H1 (cell line): ENCODE results near the gene LARGE2. TPM values are rescaled to one million over a fixed set of nuclear protein-coding genes. Genes with fewer than 3 reads are reported as not detected.

ENCODE experiments used
- CTCF ChIA-PET: fragments of 300-600 bp; sonication (Branson Sonifier 250); formaldehyde crosslinking; loops from one replicate; lab custom pipeline; 2021; ENCODE audit not compliant: partially characterized antibody; lab: Charles Lee
- POLR2A ChIA-PET: fragments of 300-600 bp; sonication (Branson Sonifier 250); formaldehyde crosslinking; loops from one replicate; lab custom pipeline; 2021; ENCODE audit warnings: inconsistent platforms; ENCODE audit not compliant: partially characterized antibody; lab: Charles Lee
- DNase-seq, 2 experiments: peaks; one replicate each; pipeline versions ENCODE4 v3.0.0 to v3.0.0-alpha.2; 2010 to 2022; ENCODE audit warnings: low spot score in 2 of 2, low read depth in 1 of 2, mixed read lengths in 1 of 2
- FAIRE-seq: peaks from 2 replicates; lab custom pipeline; 2011; peaks lifted over from hg19 to GRCh38; lab: Jason Lieb, UNC
- H2AFZ ChIP-seq: 2 replicates; pipeline ENCODE4 v1.8.1; 2012; ENCODE audit warnings: low read length, inconsistent platforms
- H2AK5ac ChIP-seq: 2 replicates; pipeline ENCODE4 v1.6.1; 2013; ENCODE audit warnings: low read depth, low read length
- H2BK120ac ChIP-seq: replicated peaks from 2 replicates; pipeline ENCODE3; 2013; ENCODE audit warnings: low read depth, low read length, inconsistent platforms
- H2BK12ac ChIP-seq: 2 replicates; pipeline ENCODE4 v1.6.1; 2013; ENCODE audit warnings: low read depth, low read length
- H2BK15ac ChIP-seq: 2 replicates; pipeline ENCODE4 v1.6.1; 2013; ENCODE audit warnings: low read length
- H2BK20ac ChIP-seq: 2 replicates; pipeline ENCODE4 v1.6.1; 2013; ENCODE audit warnings: low read length
- H2BK5ac ChIP-seq: 2 replicates; pipeline ENCODE4 v1.6.1; 2013; ENCODE audit warnings: low read depth, low read length
- H3K14ac ChIP-seq: 2 replicates; pipeline ENCODE4 v1.6.1; 2013; ENCODE audit warnings: inconsistent platforms; ENCODE audit not compliant: insufficient read length
- H3K18ac ChIP-seq: 2 replicates; pipeline ENCODE4 v1.6.1; 2013; ENCODE audit warnings: low read length; ENCODE audit errors: extremely low read depth
- H3K23ac ChIP-seq: 2 replicates; pipeline ENCODE4 v1.6.1; 2013; ENCODE audit warnings: inconsistent platforms; ENCODE audit not compliant: insufficient read length
- H3K23me2 ChIP-seq: 2 replicates; pipeline ENCODE4 v1.6.1; 2013; ENCODE audit warnings: low read depth, low read length
- H3K27ac ChIP-seq: 2 replicates; pipeline ENCODE4 v1.6.1; 2011; ENCODE audit warnings: low read depth, low read length, inconsistent platforms
- H3K27me3 ChIP-seq, 4 experiments: replicated peaks in 1 of 4; 1 replicate in 1 of 4; 2 replicates in 3 of 4; pipeline versions ENCODE4 v1.6.1 to v1.8.1; 2011 to 2013; ENCODE audit warnings: low read length in 3 of 4, mild to moderate bottlenecking in 3 of 4, inconsistent platforms in 2 of 4, mixed read lengths in 2 of 4, moderate library complexity in 1 of 4; ENCODE audit not compliant: control insufficient read depth in 3 of 4, insufficient read depth in 3 of 4; ENCODE audit errors: extremely low read depth in 1 of 4
- H3K36me3 ChIP-seq, 4 experiments: 2 replicates each; pipeline versions ENCODE4 v1.6.1 to v1.8.1; 2011 to 2013; ENCODE audit warnings: mild to moderate bottlenecking in 4 of 4, low read length in 3 of 4, moderate library complexity in 2 of 4, control low read depth in 1 of 4, inconsistent platforms in 1 of 4; ENCODE audit not compliant: insufficient read depth in 4 of 4, control insufficient read depth in 2 of 4
- H3K4ac ChIP-seq: replicated peaks from 2 replicates; pipeline ENCODE3; 2013; ENCODE audit warnings: low read length, low read depth, mixed read lengths, inconsistent platforms; ENCODE audit not compliant: insufficient read length
- H3K4me1 ChIP-seq, 4 experiments: replicated peaks in 1 of 4; 1 replicate in 1 of 4; 2 replicates in 3 of 4; pipeline versions ENCODE4 v1.6.1 to v1.8.1; 2011 to 2013; ENCODE audit warnings: low read length in 3 of 4, inconsistent platforms in 2 of 4, mixed read lengths in 1 of 4; ENCODE audit not compliant: insufficient read depth in 4 of 4, control insufficient read depth in 3 of 4
- H3K4me2 ChIP-seq, 2 experiments: 2 replicates each; pipeline versions ENCODE4 v1.6.1 to v1.8.1; 2011 to 2013; ENCODE audit warnings: low read depth in 2 of 2, low read length in 2 of 2, control low read depth in 1 of 2, inconsistent platforms in 1 of 2, mild to moderate bottlenecking in 1 of 2; ENCODE audit not compliant: insufficient read depth in 1 of 2
- H3K4me3 ChIP-seq, 4 experiments: fragments of 200-600, 300-600 bp in 1 of 4; sonication (generic), shearing (Covaris generic), sonication (Bioruptor Twin) in 1 of 4; 2 replicates each; pipeline versions ENCODE4 v1.5.1 to v1.8.1; 2011 to 2016; ENCODE audit warnings: low read length in 4 of 4, low read depth in 3 of 4, control low read depth in 2 of 4, inconsistent platforms in 2 of 4, mild to moderate bottlenecking in 2 of 4, mixed read lengths in 1 of 4, moderate library complexity in 1 of 4; ENCODE audit not compliant: insufficient read depth in 2 of 4; ENCODE audit errors: extremely low read depth in 1 of 4
- H3K56ac ChIP-seq: replicated peaks from 2 replicates; pipeline ENCODE3; 2013; ENCODE audit warnings: low read depth, mild to moderate bottlenecking, mixed read lengths, low read length, inconsistent platforms; ENCODE audit not compliant: insufficient read length
- H3K79me1 ChIP-seq: 2 replicates; pipeline ENCODE4 v1.6.1; 2013; ENCODE audit warnings: low read depth, low read length, control low read depth
- H3K79me2 ChIP-seq, 2 experiments: 2 replicates each; pipeline versions ENCODE4 v1.6.1 to v1.8.1; 2012 to 2013; ENCODE audit warnings: low read length in 2 of 2, mild to moderate bottlenecking in 2 of 2, inconsistent platforms in 1 of 2; ENCODE audit not compliant: insufficient read depth in 2 of 2, control insufficient read depth in 1 of 2
- H3K9ac ChIP-seq, 4 experiments: replicated peaks in 1 of 4; 1 replicate in 1 of 4; 2 replicates in 3 of 4; pipeline versions ENCODE4 v1.6.1 to v1.8.1; 2011 to 2013; ENCODE audit warnings: low read depth in 3 of 4, low read length in 3 of 4, control low read depth in 2 of 4, mild to moderate bottlenecking in 2 of 4, moderate library complexity in 2 of 4, inconsistent platforms in 1 of 4; ENCODE audit errors: extremely low read depth in 1 of 4
- H3K9me3 ChIP-seq, 2 experiments: 2 replicates each; pipeline versions ENCODE4 v1.6.1 to v1.8.1; 2012 to 2013; ENCODE audit warnings: mild to moderate bottlenecking in 2 of 2, moderate library complexity in 2 of 2, control low read depth in 1 of 2, inconsistent platforms in 1 of 2, low read depth in 1 of 2, low read length in 1 of 2, mixed read lengths in 1 of 2; ENCODE audit not compliant: insufficient read depth in 2 of 2
- H4K20me1 ChIP-seq, 2 experiments: replicated peaks in 1 of 2; 2 replicates each; pipeline versions ENCODE3 to v1.8.1; 2011 to 2013; ENCODE audit warnings: inconsistent platforms in 2 of 2, low read length in 2 of 2, mild to moderate bottlenecking in 1 of 2; ENCODE audit not compliant: insufficient read depth in 2 of 2, control insufficient read depth in 1 of 2
- H4K5ac ChIP-seq: 2 replicates; pipeline ENCODE4 v1.6.1; 2013; ENCODE audit warnings: low read length, low read depth, mixed read lengths, inconsistent platforms; ENCODE audit not compliant: insufficient read length
- H4K8ac ChIP-seq: 2 replicates; pipeline ENCODE4 v1.8.0; 2013; ENCODE audit warnings: mild to moderate bottlenecking, moderate library complexity, low read length, inconsistent platforms; ENCODE audit not compliant: insufficient read depth; ENCODE audit errors: extremely low read depth
- H4K91ac ChIP-seq: replicated peaks from 2 replicates; pipeline ENCODE3; 2013; ENCODE audit warnings: low read length, mixed read lengths, inconsistent platforms; ENCODE audit not compliant: insufficient read length
- BRCA1 ChIP-seq: IDR thresholded peaks from 2 replicates; pipeline ENCODE4 v1.6.1; 2012; ENCODE audit warnings: low read depth, low read length, improper control_type of control experiment
- CHD1 ChIP-seq: IDR thresholded peaks from 2 replicates; pipeline ENCODE4 v1.6.1; 2012; ENCODE audit warnings: low read depth, low read length, improper control_type of control experiment
- EGR1 ChIP-seq: IDR thresholded peaks from 2 replicates; pipeline ENCODE4 v1.6.1; 2011; ENCODE audit warnings: low read depth, low read length, borderline replicate concordance
- FOSL1 ChIP-seq: IDR thresholded peaks from 2 replicates; pipeline ENCODE4 v1.6.1; 2011; ENCODE audit warnings: mild to moderate bottlenecking, low read depth, low read length, moderate library complexity; ENCODE audit not compliant: insufficient read depth
- MAFK ChIP-seq: IDR thresholded peaks from 2 replicates; pipeline ENCODE4 v1.6.1; 2012; ENCODE audit warnings: low read depth, mild to moderate bottlenecking, improper control_type of control experiment, low read length
- RAD21 ChIP-seq, 2 experiments: IDR thresholded peaks in 1 of 2; conservative IDR thresholded peaks in 1 of 2; 2 replicates each; pipeline ENCODE4 v1.6.1; 2011; ENCODE audit warnings: low read depth in 2 of 2, low read length in 2 of 2, improper control_type of control experiment in 1 of 2, inconsistent platforms in 1 of 2, mild to moderate bottlenecking in 1 of 2, moderate library complexity in 1 of 2
- TEAD4 ChIP-seq: IDR thresholded peaks from 2 replicates; pipeline ENCODE4 v1.6.1; 2012; ENCODE audit warnings: low read depth, low read length, inconsistent platforms, mixed read lengths
- ZNF274 ChIP-seq: IDR thresholded peaks from 2 replicates; pipeline ENCODE4 v1.7.0; 2012; ENCODE audit warnings: low read length, borderline replicate concordance; ENCODE audit errors: extremely low read depth
- WGBS, 2 experiments: shearing (Covaris generic) in 1 of 2; methylation state at CpG; one replicate each; pipeline versions ENCODE4 v1.1.6 to v1.1.7; 2013 to 2015; ENCODE audit warnings: low lambda C conversion rate in 2 of 2, mixed read lengths in 2 of 2, inconsistent platforms in 1 of 2, low coverage in 1 of 2, missing lambda C conversion rate in 1 of 2; ENCODE audit not compliant: insufficient replicate concordance in 2 of 2, insufficient coverage in 1 of 2, insufficient read length in 1 of 2; ENCODE audit errors: extremely low coverage in 1 of 2, missing lambda C conversion rate in 1 of 2; 5-methylcytosine and 5-hydroxymethylcytosine counted together
- polyA plus RNA-seq, 7 experiments: library from polyadenylated mRNA; depleted of rRNA in 3 of 7; stranded (reverse) in 5 of 7; unstranded in 2 of 7; fragments of >200 nt in 5 of 7; fragments of 200-250 nt in 2 of 7; gene quantifications; 1 replicate in 5 of 7; 2 replicates in 1 of 7; 4 replicates in 1 of 7; pipeline versions ENCODE4 v1.2.1 to v1.2.3, GENCODE V29; 2011 to 2013; ENCODE audit warnings: missing spikeins in 2 of 7, mixed read lengths in 2 of 7
- total RNA-seq: library from RNA; stranded (reverse); fragmentation: NEBNext Ultra II Directional; extraction: Animal tissue kit (Norgen Biotek cat#: 25700); gene quantifications from 2 replicates; pipeline ENCODE4 v1.2.1, GENCODE V29; 2021

LARGE2 gene
- total and polyA plus RNA-seq, 2 of the 8 experiments (the other 6 are each of a cell fraction or from before 2014, with no cell fraction given): 111 to 137 TPM

DNA sequence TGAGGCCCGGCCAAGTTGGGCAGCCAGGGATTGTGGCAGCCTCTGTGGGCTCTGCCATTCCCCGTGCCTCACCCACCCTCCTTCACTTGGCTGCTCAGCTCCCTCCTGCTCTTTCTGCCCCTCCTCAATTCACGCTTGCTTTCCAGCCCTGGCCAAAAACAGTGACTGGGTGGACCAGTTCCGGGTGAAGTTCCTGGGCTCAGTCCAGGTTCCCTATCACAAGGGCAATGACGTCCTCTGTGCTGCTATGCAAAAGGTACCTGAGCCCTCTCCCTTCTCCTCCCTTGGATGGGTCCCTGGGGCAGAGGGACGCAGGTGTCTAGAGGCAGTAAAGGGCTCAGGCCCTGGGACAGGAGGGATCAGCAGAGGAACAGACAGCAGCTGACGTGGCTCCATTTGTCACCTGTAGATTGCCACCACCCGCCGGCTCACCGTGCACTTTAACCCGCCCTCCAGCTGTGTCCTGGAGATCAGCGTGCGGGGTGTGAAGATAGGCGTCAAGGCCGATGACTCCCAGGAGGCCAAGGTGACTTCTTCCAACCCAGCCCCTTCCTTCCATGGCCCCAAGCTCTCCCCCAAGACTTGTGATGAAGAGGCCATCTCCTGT is 18.0 kb upstream of the LARGE2 start:
- no peak overlapping the region for H3K23ac ChIP-seq
- H3K9me3 ChIP-seq: no peaks in the 10 kb centered on the region
- H4K91ac ChIP-seq: no peak overlapping the region
- FAIRE-seq: no peak
- no peak overlapping the region for H3K27ac ChIP-seq
- no peak overlapping the region for H2BK12ac ChIP-seq
- H4K8ac ChIP-seq: no peak overlapping the region
- no peak overlapping the region for H3K4me3 ChIP-seq
- H3K79me2 ChIP-seq: no peaks in the 10 kb centered on the region
- H4K20me1 ChIP-seq: peaks cover 10 to 24% of the 10 kb centered on the region in 2 experiments
- H3K9ac ChIP-seq: no peak overlapping the region; a peak in 1 of 7 replicates
- peaks cover 2% of the 10 kb centered on the region for H3K79me1 ChIP-seq
- H3K4me2 ChIP-seq: no peak overlapping the region
- no peak overlapping the region for H3K18ac ChIP-seq
- H4K5ac ChIP-seq: no peak overlapping the region
- H2AK5ac ChIP-seq: no peak overlapping the region
- ChIA-PET POLR2A (interaction anchor here (1.0 to 6.2 kb wide), 4 partner anchors 12 to 24 kb away, joined by 4 to 36 read pairs (median 7); partner anchors contain the start of genes LARGE2 and PEX16), CTCF (interaction anchor here (0.8 to 1.2 kb wide), 3 partner anchors 26 to 32 kb away, joined by 3 read pairs; no protein-coding TSS in a partner anchor)
- no peak for DNase-seq
- H2BK120ac ChIP-seq: no peak overlapping the region
- H3K14ac ChIP-seq: no peak overlapping the region
- no peak overlapping the region for H2BK15ac ChIP-seq
- peaks cover 0 to 9% (median 3%) of the 10 kb centered on the region in 4 experiments; a peak in 5 of 7 replicates for H3K4me1 ChIP-seq
- peaks cover 6 to 18% (median 15%) of the 10 kb centered on the region in 4 experiments; a peak in 6 of 8 replicates for H3K36me3 ChIP-seq
- H2BK5ac ChIP-seq: no peak overlapping the region
- peaks cover 9% of the 10 kb centered on the region for H3K23me2 ChIP-seq
- peaks cover 0 to 5% (median 2%) of the 10 kb centered on the region in 4 experiments; a peak in 1 of 7 replicates for H3K27me3 ChIP-seq
- no peak for TF ChIP-seq RAD21 (IDR thresholded peaks at IDR 0.05 in 1 of 2, conservative IDR thresholded peaks at IDR 0.05 in 1 of 2; ENCODE audit: low read depth in 2 of 2, low read length in 2 of 2)
- no peak for TF ChIP-seq EGR1
- TF ChIP-seq BRCA1: no peak
- no peak for TF ChIP-seq ZNF274
- no peak for TF ChIP-seq CHD1
- no peak for TF ChIP-seq TEAD4
- no peak for TF ChIP-seq FOSL1
- no peak for TF ChIP-seq MAFK
- no peak overlapping the region for H3K56ac ChIP-seq
- H2BK20ac ChIP-seq: no peak overlapping the region
- 95% methylated on average over 15 of the region's 15 CpGs; no CpG with 5 or more reads in 1 of the 2 experiments for WGBS, 2 experiments
- H2AFZ ChIP-seq: no peak overlapping the region
- no peak overlapping the region for H3K4ac ChIP-seq
